IMR-90 (cell line): ENCODE data around the gene LRRC42. TPM values are rescaled to one million over a fixed set of nuclear protein-coding genes. Genes with fewer than 3 reads are reported as not detected.

ENCODE experiments used
- ATAC-seq: fragments of 200-7000 bp; cut with Tn5 transposase; 2 replicates; pipeline ENCODE4 v1.9.1; 2020; ENCODE audit warnings: low read depth, mild to moderate bottlenecking, moderate library complexity
- BruUV-seq: library from RNA; stranded (reverse); fragments of 400-500 nt; replicated peaks from 2 replicates; lab custom pipeline; 2021; lab: Mats Ljungman, UMichigan
- CTCF ChIA-PET: fragments of 300-600 bp; formaldehyde crosslinking; extraction: SDS; loops from one replicate; lab custom pipeline; 2021; ENCODE audit warnings: antibody characterized with exemption; lab: Yijun Ruan, JAX
- POLR2A ChIA-PET: fragments of 300-600 bp; sonication (Branson Sonifier 250); formaldehyde crosslinking; loops from one replicate; lab custom pipeline; 2022; ENCODE audit warnings: antibody characterized with exemption; ENCODE audit not compliant: unreplicated experiment; lab: Charles Lee
- DNase-seq: peaks from one replicate; pipeline ENCODE4 v3.0.0; 2013
- H2AFZ ChIP-seq: replicated peaks from 2 replicates; pipeline ENCODE3; 2013; ENCODE audit warnings: low read length, mild to moderate bottlenecking; ENCODE audit not compliant: poor library complexity
- H2AK5ac ChIP-seq: 2 replicates; pipeline ENCODE4 v1.6.1; 2013; ENCODE audit warnings: low read depth, low read length, inconsistent platforms
- H2AK9ac ChIP-seq: replicated peaks from 2 replicates; pipeline ENCODE3; 2013; ENCODE audit warnings: mild to moderate bottlenecking, low read depth, low read length, moderate library complexity; ENCODE audit not compliant: poor library complexity
- H2BK120ac ChIP-seq: 2 replicates; pipeline ENCODE4 v1.6.1; 2013; ENCODE audit warnings: low read depth, low read length, inconsistent platforms
- H2BK15ac ChIP-seq: 3 replicates; pipeline ENCODE4 v1.6.1; 2013; ENCODE audit warnings: low read depth, low read length, inconsistent platforms
- H2BK20ac ChIP-seq: 2 replicates; pipeline ENCODE4 v1.6.1; 2013; ENCODE audit warnings: low read depth, mild to moderate bottlenecking, inconsistent platforms, low read length, moderate library complexity
- H2BK5ac ChIP-seq: 2 replicates; pipeline ENCODE4 v1.6.1; 2013; ENCODE audit warnings: mild to moderate bottlenecking, low read depth, low read length, inconsistent platforms; ENCODE audit not compliant: poor library complexity, severe bottlenecking
- H3K14ac ChIP-seq: replicated peaks from 2 replicates; pipeline ENCODE4 v1.6.1; 2013; ENCODE audit warnings: low read depth, low read length, inconsistent platforms
- H3K18ac ChIP-seq: 2 replicates; pipeline ENCODE4 v1.6.1; 2013; ENCODE audit warnings: low read depth, low read length, control low read depth
- H3K23ac ChIP-seq: 2 replicates; pipeline ENCODE4 v1.6.1; 2013; ENCODE audit warnings: low read depth, low read length, inconsistent platforms
- H3K27ac ChIP-seq: 2 replicates; pipeline ENCODE4 v1.5.1; 2013; ENCODE audit warnings: mild to moderate bottlenecking, control low read depth, low read length; ENCODE audit not compliant: insufficient read depth
- H3K27me3 ChIP-seq: 2 replicates; pipeline ENCODE4 v1.6.1; 2013; ENCODE audit warnings: low read length; ENCODE audit not compliant: control insufficient read depth, insufficient read depth
- H3K36me3 ChIP-seq: 2 replicates; pipeline ENCODE4 v1.6.1; 2013; ENCODE audit warnings: low read length, mixed read lengths; ENCODE audit not compliant: control insufficient read depth, insufficient read depth
- H3K4ac ChIP-seq: 2 replicates; pipeline ENCODE4 v1.6.1; 2013; ENCODE audit warnings: low read depth, low read length, inconsistent platforms
- H3K4me1 ChIP-seq: 2 replicates; pipeline ENCODE4 v1.6.1; 2013; ENCODE audit warnings: low read length, mixed read lengths; ENCODE audit not compliant: control insufficient read depth, insufficient read depth
- H3K4me2 ChIP-seq: 2 replicates; pipeline ENCODE4 v1.6.1; 2013; ENCODE audit warnings: low read depth, mild to moderate bottlenecking, control low read depth, low read length, moderate library complexity
- H3K4me3 ChIP-seq: 2 replicates; pipeline ENCODE4 v1.5.1; 2013; ENCODE audit warnings: low read depth, mild to moderate bottlenecking, control low read depth, low read length, moderate library complexity; ENCODE audit not compliant: insufficient read depth
- H3K56ac ChIP-seq: 2 replicates; pipeline ENCODE4 v1.6.1; 2013; ENCODE audit warnings: low read length, inconsistent platforms; ENCODE audit not compliant: insufficient read depth; ENCODE audit errors: extremely low read depth
- H3K79me1 ChIP-seq, 2 experiments: 2 replicates each; pipeline ENCODE4 v1.6.1; 2013; ENCODE audit warnings: low read length in 2 of 2, inconsistent platforms in 1 of 2, low read depth in 1 of 2
- H3K9ac ChIP-seq: 2 replicates; pipeline ENCODE4 v1.6.1; 2013; ENCODE audit warnings: low read depth, low read length, control low read depth
- H3K9me1 ChIP-seq: 2 replicates; pipeline ENCODE4 v1.6.1; 2013; ENCODE audit warnings: low read length, inconsistent platforms; ENCODE audit not compliant: insufficient read depth
- H3K9me3 ChIP-seq: 2 replicates; pipeline ENCODE4 v1.6.1; 2013; ENCODE audit warnings: low read length; ENCODE audit not compliant: control insufficient read depth, insufficient read depth
- H4K20me1 ChIP-seq: 2 replicates; pipeline ENCODE4 v1.6.1; 2013; ENCODE audit warnings: low read length, inconsistent platforms; ENCODE audit not compliant: insufficient read depth
- H4K5ac ChIP-seq: 2 replicates; pipeline ENCODE4 v1.6.1; 2013; ENCODE audit warnings: mild to moderate bottlenecking, low read depth, low read length, control low read depth
- H4K8ac ChIP-seq, 2 experiments: 2 replicates each; pipeline ENCODE4 v1.6.1; 2013; ENCODE audit warnings: low read depth in 2 of 2, low read length in 2 of 2, control low read depth in 1 of 2, inconsistent platforms in 1 of 2
- H4K91ac ChIP-seq: 2 replicates; pipeline ENCODE4 v1.6.1; 2013; ENCODE audit warnings: low read depth, low read length, inconsistent platforms; ENCODE audit not compliant: insufficient read depth
- BHLHE40 ChIP-seq: fragments of 150-350 bp; IDR thresholded peaks from 2 replicates; pipeline ENCODE4 v1.6.1; 2016; ENCODE audit warnings: mild to moderate bottlenecking, low read depth, low read length
- CEBPB ChIP-seq: IDR thresholded peaks from 2 replicates; pipeline ENCODE4 v1.6.1; 2012; ENCODE audit warnings: low read depth, low read length, improper control_type of control experiment
- CHD1 ChIP-seq: IDR thresholded peaks from 2 replicates; pipeline ENCODE4 v1.6.1; 2012; ENCODE audit warnings: low read depth, low read length, improper control_type of control experiment
- CTCF ChIP-seq: conservative IDR thresholded peaks from 2 replicates; pipeline ENCODE4 v1.5.1; 2012; ENCODE audit warnings: mild to moderate bottlenecking, low read depth, low read length, improper control_type of control experiment
- ELK1 ChIP-seq: fragments of 150-350 bp; IDR thresholded peaks from 2 replicates; pipeline ENCODE4 v1.6.1; 2016; ENCODE audit warnings: low read depth, mild to moderate bottlenecking, low read length, moderate library complexity, borderline replicate concordance
- FOS ChIP-seq: fragments of 150-350 bp; IDR thresholded peaks from 2 replicates; pipeline ENCODE4 v1.6.1; 2016; ENCODE audit warnings: low read depth, low read length
- MAFK ChIP-seq: IDR thresholded peaks from 2 replicates; pipeline ENCODE4 v1.6.1; 2012; ENCODE audit warnings: low read depth, low read length, improper control_type of control experiment
- MAZ ChIP-seq: IDR thresholded peaks from 2 replicates; pipeline ENCODE4 v1.6.1; 2012; ENCODE audit warnings: low read depth, mild to moderate bottlenecking, low read length, improper control_type of control experiment, moderate library complexity, borderline replicate concordance
- MXI1 ChIP-seq: IDR thresholded peaks from 2 replicates; pipeline ENCODE4 v1.6.1; 2012; ENCODE audit warnings: low read depth, mild to moderate bottlenecking, low read length, moderate library complexity, borderline replicate concordance
- NFE2L2 ChIP-seq: fragments of 150-350 bp; IDR thresholded peaks from 2 replicates; pipeline ENCODE4 v1.6.1; 2016; ENCODE audit warnings: low read depth, mild to moderate bottlenecking, low read length
- POLR2A ChIP-seq: IDR thresholded peaks from 2 replicates; pipeline ENCODE4 v1.6.1; 2012; ENCODE audit warnings: mild to moderate bottlenecking, low read depth, low read length
- RAD21 ChIP-seq: IDR thresholded peaks from 2 replicates; pipeline ENCODE4 v1.6.1; 2012; ENCODE audit warnings: low read length, improper control_type of control experiment
- RCOR1 ChIP-seq: IDR thresholded peaks from 2 replicates; pipeline ENCODE4 v1.6.1; 2012; ENCODE audit warnings: mild to moderate bottlenecking, low read length, improper control_type of control experiment; ENCODE audit not compliant: insufficient replicate concordance
- RFX5 ChIP-seq: IDR thresholded peaks from 2 replicates; pipeline ENCODE4 v1.8.0; 2012; ENCODE audit warnings: low read depth, mild to moderate bottlenecking, low read length, moderate library complexity
- SMC3 ChIP-seq: fragments of 150-350 bp; IDR thresholded peaks from 2 replicates; pipeline ENCODE4 v1.6.1; 2016; ENCODE audit warnings: low read depth, mild to moderate bottlenecking, antibody characterized with exemption, low read length, moderate library complexity
- USF2 ChIP-seq: fragments of 150-350 bp; IDR thresholded peaks from 2 replicates; pipeline ENCODE4 v1.6.1; 2017; ENCODE audit warnings: mild to moderate bottlenecking, antibody characterized with exemption, low read length, low read depth
- WGBS, 2 experiments: methylation state at CpG; one replicate each; pipeline versions ENCODE4 v1.1.5 to v1.1.7; 2013; ENCODE audit warnings: missing lambda C conversion rate in 2 of 2; ENCODE audit not compliant: insufficient read length in 1 of 2; ENCODE audit errors: extremely low coverage in 2 of 2; 5-methylcytosine and 5-hydroxymethylcytosine counted together
- dilution Hi-C: fragments of 300-500 bp; cut with HindIII; formaldehyde crosslinking; loops from one replicate; pipeline ENCODE4 v1.14.3; 2018; ENCODE audit warnings: low sequenced_read_pairs; ENCODE audit not compliant: unreplicated experiment
- in situ Hi-C: fragments of 300-500 bp; cut with MboI; formaldehyde crosslinking; loops from 3 replicates; pipeline ENCODE4 v1.14.3; 2019; ENCODE audit warnings: low sequenced_read_pairs, inconsistent platforms, mixed read lengths
- intact Hi-C: fragments of 100-400 bp; cut with micrococcal nuclease; formaldehyde crosslinking; loops from 2 replicates; pipeline ENCODE4 v1.10.0; 2022
- polyA plus RNA-seq, 3 experiments: library from polyadenylated mRNA; depleted of rRNA; stranded (reverse); fragments of >200 nt; gene quantifications; 2 replicates each; pipeline ENCODE4 v1.2.3, GENCODE V29; 2012; ENCODE audit warnings: low replicate concordance in 1 of 3
- total RNA-seq: library from RNA; depleted of rRNA; stranded (reverse); fragments of >200 nt; gene quantifications from 2 replicates; pipeline ENCODE4 v1.2.3, GENCODE V29; 2012

The LRRC42 gene
- total and polyA plus RNA-seq, 2 of the 4 experiments (the other 2 are of a cell fraction) = 39.9 to 47.5 TPM

- Histone ChIP-seq H2AK9ac (no peak overlapping the region), H3K36me3 (peaks cover 31% of the 10 kb centered on the region), H3K9me3 (no peaks in the 10 kb centered on the region), H3K14ac (no peak overlapping the region), H3K18ac (no peak overlapping the region), H3K79me1 (peaks cover 7 to 11% of the 10 kb centered on the region in 2 experiments; a peak in 2 of 4 replicates), H2BK120ac (no peak overlapping the region), H4K91ac (0 out of 2 replicates have a peak overlapping the region, but pooled peaks have one; percentile 24), H2BK5ac (no peak overlapping the region), H3K4me2 (no peak overlapping the region), H3K4me3 (no peak overlapping the region), H3K9ac (no peak overlapping the region), H3K27me3 (no peaks in the 10 kb centered on the region), H3K9me1 (peaks cover 13% of the 10 kb centered on the region), H2AFZ (no peak overlapping the region), H4K8ac (no peak overlapping the region; a peak in 1 of 4 replicates), H3K27ac (no peak overlapping the region), H2AK5ac (no peak overlapping the region), H3K4me1 (peaks cover 13% of the 10 kb centered on the region), H4K20me1 (peaks cover 7% of the 10 kb centered on the region), H2BK20ac (no peak overlapping the region), H2BK15ac (no peak overlapping the region), H3K56ac (no peak overlapping the region), H3K4ac (no peak overlapping the region), H4K5ac (no peak overlapping the region), H3K23ac (no peak overlapping the region)
- dilution Hi-C loops = no loop called here
- CTCF ChIA-PET = no interaction called here
- ATAC-seq = no peak
- intact Hi-C loops = no loop called here
- no peak for TF ChIP-seq MAFK
- TF ChIP-seq SMC3 = no peak
- no peak for TF ChIP-seq MXI1
- TF ChIP-seq RFX5 = no peak
- no peak for TF ChIP-seq RCOR1
- no peak for TF ChIP-seq CTCF
- TF ChIP-seq CHD1 = no peak
- no peak for TF ChIP-seq MAZ
- TF ChIP-seq USF2 = no peak
- no peak for TF ChIP-seq RAD21
- no peak for TF ChIP-seq BHLHE40
- no peak for TF ChIP-seq POLR2A
- no peak for TF ChIP-seq NFE2L2
- TF ChIP-seq ELK1 = no peak
- no peak for TF ChIP-seq FOS
- no peak for TF ChIP-seq CEBPB
- WGBS, 2 experiments = 100% methylated on average over 2 of the region's 7 CpGs; no CpG with 5 or more reads in 1 of the 2 experiments
- no TSS peak for BruUV-seq
- no peak for DNase-seq
- POLR2A ChIA-PET = no interaction called here
- in situ Hi-C loops = no loop called here
These were observed 21.4 kb downstream of the LRRC42 start for GRCh38 chr1:53967409-53968124.
